Calu3 (cell line): ENCODE measurements around the gene NSD2. TPM values are rescaled to one million over a fixed set of nuclear protein-coding genes. Genes with fewer than 3 reads are reported as not detected.

Source experiments
- BruUV-seq: library from RNA; stranded (reverse); fragments of 400-500 nt; replicated peaks from 2 replicates; lab custom pipeline; 2021; lab: Mats Ljungman, UMichigan
- CTCF ChIA-PET: fragments of 300-600 bp; sonication (Branson Sonifier 250); formaldehyde crosslinking; loops from one replicate; lab custom pipeline; 2022; ENCODE audit warnings: antibody characterized with exemption; lab: Charles Lee
- DNase-seq: peaks from one replicate; pipeline ENCODE4 v3.0.0; 2022
- H3K27ac Mint-ChIP-seq: one replicate; pipeline ENCODE4 v1.8.0; 2022; ENCODE audit warnings: mixed read lengths; ENCODE audit not compliant: unreplicated experiment
- H3K27me3 Mint-ChIP-seq: one replicate; pipeline ENCODE4 v1.8.0; 2022; ENCODE audit warnings: mixed read lengths; ENCODE audit not compliant: unreplicated experiment
- H3K36me3 Mint-ChIP-seq: one replicate; pipeline ENCODE4 v1.8.0; 2022; ENCODE audit warnings: mild to moderate bottlenecking, moderate library complexity, mixed read lengths; ENCODE audit not compliant: insufficient read depth, unreplicated experiment
- H3K4me1 Mint-ChIP-seq: one replicate; pipeline ENCODE4 v1.8.0; 2022; ENCODE audit warnings: mild to moderate bottlenecking, low read depth, mixed read lengths; ENCODE audit not compliant: unreplicated experiment
- H3K4me3 Mint-ChIP-seq: one replicate; pipeline ENCODE4 v1.8.0; 2022; ENCODE audit warnings: mild to moderate bottlenecking, low read depth, moderate library complexity, mixed read lengths; ENCODE audit not compliant: unreplicated experiment
- H3K9me3 Mint-ChIP-seq: one replicate; pipeline ENCODE4 v1.8.0; 2022; ENCODE audit warnings: low read depth, mixed read lengths; ENCODE audit not compliant: unreplicated experiment
- CTCF ChIP-seq: fragments of 200-600 bp; IDR thresholded peaks from one replicate; pipeline ENCODE4 v1.8.0; 2022; ENCODE audit warnings: antibody characterized with exemption; ENCODE audit not compliant: unreplicated experiment
- intact Hi-C: fragments of 100-400 bp; cut with micrococcal nuclease; formaldehyde crosslinking; loops from one replicate; pipeline ENCODE4 v1.10.0; 2022; ENCODE audit not compliant: unreplicated experiment
- total RNA-seq: library from RNA; stranded (reverse); gene quantifications from 2 replicates; pipeline ENCODE4 v1.2.3, GENCODE V29; 2022

The NSD2 gene
- total RNA-seq, 1 experiment from 2014 or later, result 104 TPM

DNA sequence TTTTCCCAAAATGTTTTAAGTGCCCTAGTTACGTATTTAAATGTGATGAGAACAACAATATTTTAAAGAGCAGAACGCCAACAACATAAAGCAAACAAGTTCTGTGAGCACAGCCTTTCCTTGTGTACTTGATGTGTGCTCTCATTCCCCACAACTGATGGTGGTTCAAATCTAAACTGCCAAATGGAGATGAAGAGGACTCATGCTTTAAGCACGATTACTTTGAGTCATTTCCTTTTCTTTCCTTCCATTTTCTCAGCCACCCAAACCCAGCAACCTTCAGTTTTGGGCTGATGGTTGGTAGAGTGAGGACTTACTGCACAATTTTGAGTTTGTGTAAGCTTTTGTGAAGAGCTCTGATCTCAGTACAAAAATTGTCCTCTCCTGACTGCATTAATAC is 1.7 kb downstream of the NSD2 start:
- Mint-ChIP-seq H3K27me3 (no peaks in the 10 kb centered on the region), H3K4me3 (peak overlapping the region; percentile 93), H3K36me3 (peaks cover 16% of the 10 kb centered on the region), H3K4me1 (peaks cover 25% of the 10 kb centered on the region), H3K9me3 (no peaks in the 10 kb centered on the region), H3K27ac (no peak overlapping the region)
- TSS peak; percentile 57 for BruUV-seq
- no peak for TF ChIP-seq CTCF
- no peak for DNase-seq
- intact Hi-C loops, result no loop called here
- CTCF ChIA-PET, result interaction anchor here (1.0 kb wide), 1 partner anchor 10 kb away, joined by 7 read pairs; no protein-coding TSS in a partner anchor

GRCh38 chr4:1873291-1873690 is 2.1 kb downstream of the NSD2 start:
- BruUV-seq, result no TSS peak
- H3K4me1 Mint-ChIP-seq, result peaks cover 27% of the 10 kb centered on the region
- intact Hi-C loops, result no loop called here
- CTCF ChIA-PET, result interaction anchor here (1.0 kb wide), 1 partner anchor 10 kb away, joined by 7 read pairs; no protein-coding TSS in a partner anchor
- no peaks in the 10 kb centered on the region for H3K9me3 Mint-ChIP-seq
- no peak overlapping the region for H3K27ac Mint-ChIP-seq
- H3K36me3 Mint-ChIP-seq, result peaks cover 16% of the 10 kb centered on the region
- H3K27me3 Mint-ChIP-seq, result no peaks in the 10 kb centered on the region
- no peak for TF ChIP-seq CTCF
- peak overlapping the region; percentile 93 for H3K4me3 Mint-ChIP-seq
- DNase-seq, result no peak

- Mint-ChIP-seq H3K4me3 (peak overlapping the region; percentile 93), H3K4me1 (peaks cover 32% of the 10 kb centered on the region), H3K36me3 (peaks cover 16% of the 10 kb centered on the region), H3K27me3 (no peaks in the 10 kb centered on the region), H3K27ac (no peak overlapping the region), H3K9me3 (no peaks in the 10 kb centered on the region)
- CTCF ChIA-PET, result interaction anchor here (1.0 kb wide), 1 partner anchor 9 kb away, joined by 7 read pairs; no protein-coding TSS in a partner anchor
- DNase-seq, result no peak
- no TSS peak for BruUV-seq
- intact Hi-C loops, result no loop called here
- no peak for TF ChIP-seq CTCF
These were observed 2.6 kb downstream of the NSD2 start for GRCh38 chr4:1873776-1874175.

DNA sequence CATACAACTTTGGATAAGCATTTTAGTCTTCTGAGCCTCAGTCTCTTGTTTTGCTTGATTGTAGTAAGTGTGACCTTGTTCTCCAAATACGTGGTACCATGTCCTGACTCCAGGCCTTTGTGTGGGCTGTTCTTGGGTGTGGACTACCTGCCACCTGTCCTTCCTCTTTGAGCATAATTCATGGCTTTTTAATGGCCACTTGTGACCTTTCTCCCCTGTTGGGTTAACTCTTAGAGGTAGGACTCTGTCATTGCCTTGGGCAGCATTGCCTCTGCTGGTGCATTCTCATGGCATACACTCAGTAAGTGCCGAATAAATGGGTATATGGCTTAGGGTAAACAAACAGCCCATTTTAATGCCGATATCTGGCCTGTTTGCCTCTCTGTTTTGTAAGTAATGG is 3.0 kb downstream of the NSD2 start:
- peaks cover 16% of the 10 kb centered on the region for H3K36me3 Mint-ChIP-seq
- H3K27me3 Mint-ChIP-seq, result no peaks in the 10 kb centered on the region
- BruUV-seq, result no TSS peak
- peak overlapping the region; percentile 93 for H3K4me3 Mint-ChIP-seq
- intact Hi-C loops, result no loop called here
- no peak overlapping the region for H3K27ac Mint-ChIP-seq
- CTCF ChIA-PET, result no interaction called here
- no peak for TF ChIP-seq CTCF
- H3K9me3 Mint-ChIP-seq, result no peaks in the 10 kb centered on the region
- no peak for DNase-seq
- peaks cover 33% of the 10 kb centered on the region for H3K4me1 Mint-ChIP-seq
